Measurements from ENCODE around the gene TMEM119.

TMEM119 gene

GRCh38 chr12:108630481-108631207 is 32.8 kb upstream of the TMEM119 start:
- TF ChIP-seq CTCF (IDR thresholded peaks at IDR 0.05; ENCODE audit: extremely low read depth, missing control alignments): no peak
- DNase-seq (ENCODE audit: low spot score): no peak

GRCh38 chr12:108629824-108630476 is 32.1 kb upstream of the TMEM119 start:
- no peak for TF ChIP-seq CTCF (IDR thresholded peaks at IDR 0.05; ENCODE audit: extremely low read depth, missing control alignments)
- DNase-seq (ENCODE audit: low spot score): no peak

DNA sequence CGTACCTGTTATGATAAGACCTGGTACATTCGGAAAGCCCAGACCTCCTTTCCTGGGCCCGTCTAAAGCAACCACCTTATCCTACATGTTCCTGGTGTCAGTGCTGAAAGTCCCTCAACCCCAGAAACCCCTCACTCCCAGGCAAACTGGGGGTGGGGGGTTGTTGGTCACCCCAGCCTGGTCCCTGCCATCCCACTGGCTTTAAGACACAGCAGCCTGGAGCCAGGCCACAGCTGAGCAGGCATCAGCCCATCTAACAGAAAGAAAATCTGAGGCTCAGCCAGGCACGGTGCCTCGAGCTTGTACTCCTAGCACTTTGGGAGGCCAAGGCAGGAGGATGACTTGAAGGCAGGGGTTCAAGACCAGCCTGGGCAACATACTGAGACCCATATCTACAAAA is 31.3 kb upstream of the TMEM119 start:
- TF ChIP-seq CTCF (IDR thresholded peaks at IDR 0.05; ENCODE audit: extremely low read depth, missing control alignments): no peak
- DNase-seq (ENCODE audit: low spot score): no peak

DNA sequence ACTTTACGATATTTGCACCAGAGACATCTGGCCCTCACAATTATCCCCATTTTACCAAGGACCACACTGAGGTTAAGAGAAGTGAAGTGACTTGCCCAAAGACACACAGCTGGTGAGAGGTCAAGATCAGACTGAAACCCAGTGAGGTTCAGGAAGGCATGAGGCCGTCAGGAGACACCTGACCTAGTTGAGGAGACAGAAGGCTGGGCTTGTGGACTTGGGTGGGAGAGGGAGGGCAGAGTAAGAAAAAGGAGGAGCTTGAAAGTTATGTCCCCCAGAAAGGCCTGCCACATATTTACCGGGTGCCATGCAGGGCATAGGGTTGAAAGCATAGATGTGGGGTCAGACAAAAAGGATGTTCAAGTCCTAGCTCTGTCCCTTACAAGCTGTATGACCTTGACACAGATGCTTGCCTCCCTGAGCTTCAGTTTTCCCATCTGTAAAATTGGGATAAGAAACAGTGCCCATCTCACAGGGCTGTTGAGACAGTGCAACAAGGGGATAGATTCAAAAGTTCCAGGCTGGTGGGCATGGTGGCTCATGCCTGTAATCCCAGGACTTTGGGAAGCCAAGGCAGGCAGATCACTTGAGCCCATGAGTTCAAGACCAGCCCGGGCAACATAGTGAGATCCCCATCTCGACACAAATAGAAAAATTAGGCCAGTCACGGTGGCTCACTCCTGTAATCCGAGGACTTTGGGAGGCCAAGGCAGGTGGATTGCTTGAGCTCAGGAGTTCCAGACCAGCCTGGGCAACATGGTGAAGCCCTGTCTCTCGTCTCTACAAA is 29.4 kb upstream of the TMEM119 start:
- no peak for DNase-seq (ENCODE audit: low spot score)
- no peak for TF ChIP-seq CTCF (IDR thresholded peaks at IDR 0.05; ENCODE audit: extremely low read depth, missing control alignments)

- TF ChIP-seq CTCF (IDR thresholded peaks at IDR 0.05; ENCODE audit: extremely low read depth, missing control alignments): no peak
Measured at GRCh38 chr12:108625228-108625627, 27.3 kb upstream of the TMEM119 start.

GRCh38 chr12:108623577-108623976 is 25.7 kb upstream of the TMEM119 start:
- DNase-seq (ENCODE audit: low spot score): no peak

More at GRCh38 chr12:108625228-108625627, 27.3 kb upstream of the TMEM119 start:
- DNase-seq (ENCODE audit: low spot score): no peak

More at GRCh38 chr12:108623577-108623976, 25.7 kb upstream of the TMEM119 start:
- no peak for TF ChIP-seq CTCF (IDR thresholded peaks at IDR 0.05; ENCODE audit: extremely low read depth, missing control alignments)

All from GM20000 (cell line).